CD14-positive monocyte (primary cell): ENCODE data around the gene NECAB3. TPM values are rescaled to one million over a fixed set of nuclear protein-coding genes. Genes with fewer than 3 reads are reported as not detected.

Experiments used
- DNase-seq, 3 donors: peaks; one replicate each; pipeline ENCODE4 v3.0.0-alpha.2; 2011 to 2022
- H2AFZ ChIP-seq: 2 replicates; pipeline ENCODE4 v1.6.0; 2012; ENCODE audit warnings: mild to moderate bottlenecking, low read depth, low read length, inconsistent platforms; ENCODE audit not compliant: insufficient read depth, poor library complexity, severe bottlenecking
- H3K27ac ChIP-seq, 2 donors: 1 replicate in 1 of 2; 2 replicates in 1 of 2; pipeline ENCODE4 v1.5.1; 2012 to 2013; ENCODE audit warnings: low read length in 2 of 2, control low read depth in 1 of 2, inconsistent platforms in 1 of 2, low read depth in 1 of 2, mild to moderate bottlenecking in 1 of 2
- H3K27me3 ChIP-seq, 2 donors: one replicate each; pipeline versions ENCODE4 v1.6.0 to v1.6.1; 2011 to 2013; ENCODE audit warnings: low read length in 2 of 2; ENCODE audit not compliant: control insufficient read depth in 2 of 2, insufficient read depth in 2 of 2
- H3K36me3 ChIP-seq, 2 donors: replicated peaks in 1 of 2; 1 replicate in 1 of 2; 2 replicates in 1 of 2; pipeline versions ENCODE4 v1.5.1 to v1.6.1; 2012 to 2013; ENCODE audit warnings: low read length in 2 of 2, control low read depth in 1 of 2, inconsistent platforms in 1 of 2, mild to moderate bottlenecking in 1 of 2; ENCODE audit not compliant: insufficient read depth in 2 of 2, control insufficient read depth in 1 of 2
- H3K4me1 ChIP-seq, 2 donors: 1 replicate in 1 of 2; 2 replicates in 1 of 2; pipeline versions ENCODE4 v1.5.1 to v1.6.1; 2012 to 2013; ENCODE audit warnings: low read length in 2 of 2, control low read depth in 1 of 2, inconsistent platforms in 1 of 2, mild to moderate bottlenecking in 1 of 2, moderate library complexity in 1 of 2; ENCODE audit not compliant: insufficient read depth in 2 of 2, control insufficient read depth in 1 of 2
- H3K4me2 ChIP-seq: replicated peaks from 2 replicates; pipeline ENCODE3; 2012; ENCODE audit warnings: low read length, moderate library complexity, mild to moderate bottlenecking; ENCODE audit not compliant: poor library complexity, severe bottlenecking; ENCODE audit errors: extremely low read depth
- H3K4me3 ChIP-seq, 3 experiments: fragments of 200-600 bp in 1 of 3; sonication (generic) in 1 of 3; replicated peaks in 1 of 3; 1 replicate in 2 of 3; 2 replicates in 1 of 3; pipeline ENCODE4 v1.5.1; 2011 to 2013; ENCODE audit warnings: low read length in 3 of 3, mild to moderate bottlenecking in 3 of 3, control low read depth in 2 of 3, low read depth in 2 of 3, inconsistent platforms in 1 of 3, moderate library complexity in 1 of 3
- H3K79me2 ChIP-seq: 2 replicates; pipeline ENCODE4 v1.6.0; 2012; ENCODE audit warnings: mild to moderate bottlenecking, control low read depth, inconsistent platforms, low read length, moderate library complexity; ENCODE audit not compliant: insufficient read depth
- H3K9ac ChIP-seq: 2 replicates; pipeline ENCODE4 v1.6.0; 2017; ENCODE audit warnings: low read length, mild to moderate bottlenecking; ENCODE audit not compliant: insufficient read depth, poor library complexity, severe bottlenecking
- H3K9me3 ChIP-seq, 2 donors: replicated peaks in 1 of 2; 1 replicate in 1 of 2; 2 replicates in 1 of 2; pipeline versions ENCODE4 v1.5.1 to v1.6.1; 2012 to 2013; ENCODE audit warnings: low read length in 2 of 2, control low read depth in 1 of 2; ENCODE audit not compliant: control insufficient read depth in 1 of 2, insufficient read depth in 1 of 2
- H4K20me1 ChIP-seq: 2 replicates; pipeline ENCODE4 v1.6.0; 2012; ENCODE audit warnings: mild to moderate bottlenecking, low read length, control low read depth, moderate library complexity; ENCODE audit not compliant: insufficient read depth
- H3K27ac Mint-ChIP-seq, 7 donors: one replicate each; pipeline ENCODE4 v1.8.0; 2020; ENCODE audit warnings: mild to moderate bottlenecking in 7 of 7, mixed read lengths in 7 of 7, moderate library complexity in 6 of 7, inconsistent platforms in 2 of 7
- H3K27me3 Mint-ChIP-seq, 3 donors: one replicate each; pipeline ENCODE4 v1.8.0; 2021 to 2022; ENCODE audit warnings: low read depth in 3 of 3, mild to moderate bottlenecking in 3 of 3, mixed read lengths in 3 of 3, moderate library complexity in 3 of 3, inconsistent platforms in 1 of 3
- H3K36me3 Mint-ChIP-seq, 2 donors: one replicate each; pipeline ENCODE4 v1.8.0; 2020; ENCODE audit warnings: mixed read lengths in 2 of 2, inconsistent platforms in 1 of 2, mild to moderate bottlenecking in 1 of 2
- H3K4me1 Mint-ChIP-seq: one replicate; pipeline ENCODE4 v1.8.0; 2020; ENCODE audit warnings: mild to moderate bottlenecking, mixed read lengths
- H3K4me3 Mint-ChIP-seq, 2 donors: one replicate each; pipeline ENCODE4 v1.8.0; 2020; ENCODE audit warnings: mild to moderate bottlenecking in 2 of 2, mixed read lengths in 2 of 2, moderate library complexity in 1 of 2
- H3K9me3 Mint-ChIP-seq, 7 donors: one replicate each; pipeline ENCODE4 v1.8.0; 2020 to 2022; ENCODE audit warnings: mixed read lengths in 7 of 7, mild to moderate bottlenecking in 6 of 7, moderate library complexity in 6 of 7, inconsistent platforms in 2 of 7
- WGBS: methylation state at CpG from one replicate; pipeline ENCODE4 v1.1.5; 2013; ENCODE audit warnings: missing lambda C conversion rate; ENCODE audit not compliant: insufficient coverage; 5-methylcytosine and 5-hydroxymethylcytosine counted together
- intact Hi-C, 2 donors: fragments of 100-400 bp; cut with micrococcal nuclease; formaldehyde crosslinking; loops; one replicate each; pipeline versions ENCODE4 v1.15.0 to v1.15.1; 2023
- polyA plus RNA-seq, 3 donors: library from polyadenylated mRNA; depleted of rRNA in 1 of 3; unstranded in 2 of 3; stranded (reverse) in 1 of 3; fragments of 300-500 nt in 2 of 3; fragments of >200 nt in 1 of 3; fragmentation: Illumina TruSeq in 2 of 3; gene quantifications; 1 replicate in 2 of 3; 2 replicates in 1 of 3; pipeline ENCODE4 v1.2.3, GENCODE V29; 2012 to 2021
- TF ChIP-seq, protein P1 (sequence below): fragments of 200-600 bp; IDR thresholded peaks from one replicate; pipeline ENCODE4 v1.8.0; 2022; ENCODE audit warnings: antibody characterized with exemption, mild to moderate bottlenecking

The NECAB3 gene
- polyA plus RNA-seq, 3 donors = 1.3 to 12.8 (median 1.8) TPM

DNA sequence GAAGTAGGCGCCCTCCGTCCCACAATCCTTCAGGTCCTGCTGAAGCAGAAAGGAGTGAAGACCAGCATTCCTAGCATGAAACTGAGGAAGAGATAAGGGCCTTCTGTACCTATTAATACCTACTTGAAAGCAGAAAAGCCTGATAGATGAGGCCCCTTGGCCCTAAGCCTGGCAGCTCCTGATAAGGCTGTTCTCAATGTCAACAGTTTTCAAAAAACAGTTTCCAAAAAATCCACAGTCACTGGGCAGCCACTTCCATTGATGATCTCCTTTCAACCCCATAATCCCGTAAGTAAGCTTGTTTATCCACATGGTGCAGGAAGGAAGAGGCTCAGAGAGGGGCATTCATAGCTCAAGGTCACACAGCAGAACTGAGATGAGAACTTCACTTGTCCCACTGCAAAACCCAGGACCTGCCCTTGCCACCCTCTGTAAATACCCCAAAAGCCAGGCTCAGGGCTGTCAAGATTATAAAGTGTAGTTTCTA, 14.8 kb upstream of the NECAB3 start:
- Histone ChIP-seq H2AFZ (no peak overlapping the region), H3K9ac (no peak overlapping the region), H3K4me3 (no peak overlapping the region), H4K20me1 (no peaks in the 10 kb centered on the region), H3K27ac (no peak overlapping the region), H3K4me1 (peaks cover 30 to 50% of the 10 kb centered on the region in 2 donors), H3K9me3 (no peaks in the 10 kb centered on the region), H3K36me3 (no peaks in the 10 kb centered on the region), H3K27me3 (no peaks in the 10 kb centered on the region), H3K79me2 (peaks cover 18% of the 10 kb centered on the region), H3K4me2 (no peak overlapping the region)
- WGBS = no CpG with 5 or more reads among the region's 3 CpGs
- no peaks in the 10 kb centered on the region for H3K9me3 Mint-ChIP-seq
- no peak overlapping the region for H3K27ac Mint-ChIP-seq
- no peak overlapping the region for H3K4me3 Mint-ChIP-seq
- no peaks in the 10 kb centered on the region for H3K36me3 Mint-ChIP-seq
- peaks cover 50% of the 10 kb centered on the region for H3K4me1 Mint-ChIP-seq
- TF ChIP-seq, protein P1, sequence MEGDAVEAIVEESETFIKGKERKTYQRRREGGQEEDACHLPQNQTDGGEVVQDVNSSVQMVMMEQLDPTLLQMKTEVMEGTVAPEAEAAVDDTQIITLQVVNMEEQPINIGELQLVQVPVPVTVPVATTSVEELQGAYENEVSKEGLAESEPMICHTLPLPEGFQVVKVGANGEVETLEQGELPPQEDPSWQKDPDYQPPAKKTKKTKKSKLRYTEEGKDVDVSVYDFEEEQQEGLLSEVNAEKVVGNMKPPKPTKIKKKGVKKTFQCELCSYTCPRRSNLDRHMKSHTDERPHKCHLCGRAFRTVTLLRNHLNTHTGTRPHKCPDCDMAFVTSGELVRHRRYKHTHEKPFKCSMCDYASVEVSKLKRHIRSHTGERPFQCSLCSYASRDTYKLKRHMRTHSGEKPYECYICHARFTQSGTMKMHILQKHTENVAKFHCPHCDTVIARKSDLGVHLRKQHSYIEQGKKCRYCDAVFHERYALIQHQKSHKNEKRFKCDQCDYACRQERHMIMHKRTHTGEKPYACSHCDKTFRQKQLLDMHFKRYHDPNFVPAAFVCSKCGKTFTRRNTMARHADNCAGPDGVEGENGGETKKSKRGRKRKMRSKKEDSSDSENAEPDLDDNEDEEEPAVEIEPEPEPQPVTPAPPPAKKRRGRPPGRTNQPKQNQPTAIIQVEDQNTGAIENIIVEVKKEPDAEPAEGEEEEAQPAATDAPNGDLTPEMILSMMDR = no peak
- intact Hi-C loops = loop anchor here (5.0 to 10.0 kb wide), 2 partner anchors 33 to 46 kb away; partner anchors contain the start of genes PXMP4 (in 1 of the 2) and ZNF341 (in 1 of the 2)
- no peak for DNase-seq
- H3K27me3 Mint-ChIP-seq = no peaks in the 10 kb centered on the region

DNA sequence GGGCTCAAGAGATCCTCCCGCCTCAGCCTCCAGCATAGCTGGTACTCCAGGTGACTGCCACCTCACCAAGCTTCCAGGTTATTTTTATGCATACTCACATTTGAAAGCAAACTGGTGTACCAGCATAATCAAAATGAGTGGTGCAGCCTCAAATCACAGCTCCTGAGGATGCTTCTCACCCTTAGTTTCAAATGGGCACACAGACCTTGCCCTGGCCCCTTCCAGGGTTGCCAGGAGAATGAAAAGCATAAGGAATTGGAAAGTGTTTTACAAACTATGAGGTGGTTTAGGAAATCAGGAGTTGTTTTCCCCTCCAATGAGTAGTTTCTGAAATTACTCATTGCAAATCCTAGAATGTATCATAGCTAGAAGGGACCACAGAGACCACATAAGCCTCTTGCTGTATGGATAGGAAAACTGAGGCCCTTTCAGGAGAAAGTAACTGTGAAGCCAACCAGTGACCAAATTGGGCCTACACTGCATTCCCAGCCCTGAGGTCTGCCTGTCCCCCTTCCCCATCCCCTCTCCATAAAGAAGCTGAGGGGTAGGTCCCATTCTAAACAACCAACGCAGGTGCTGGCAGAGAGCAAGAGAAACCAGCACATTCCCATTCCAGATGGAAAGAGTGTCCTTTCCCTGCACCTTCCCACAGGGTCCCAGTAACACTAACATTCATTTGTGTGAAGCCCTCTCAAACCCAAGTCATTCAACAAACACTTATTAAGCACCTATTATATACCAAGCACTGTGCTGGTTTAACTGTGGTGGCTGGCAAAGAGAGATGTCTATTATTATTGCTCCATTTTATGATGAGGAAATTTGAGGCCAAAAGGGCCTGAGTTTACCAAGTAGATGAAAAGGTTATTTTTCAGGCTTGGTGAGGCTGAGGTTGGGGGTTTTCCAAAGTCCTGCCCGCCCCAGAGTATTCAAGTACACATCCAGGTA, 14.0 kb upstream of the NECAB3 start:
- no peaks in the 10 kb centered on the region for H3K27me3 Mint-ChIP-seq
- Histone ChIP-seq H3K4me1 (peaks cover 30 to 50% of the 10 kb centered on the region in 2 donors), H3K27ac (no peak overlapping the region), H4K20me1 (no peaks in the 10 kb centered on the region), H3K27me3 (no peaks in the 10 kb centered on the region), H3K4me3 (no peak overlapping the region), H3K36me3 (no peaks in the 10 kb centered on the region), H3K4me2 (no peak overlapping the region), H2AFZ (no peak overlapping the region), H3K9ac (no peak overlapping the region), H3K9me3 (no peaks in the 10 kb centered on the region), H3K79me2 (peaks cover 24% of the 10 kb centered on the region)
- no peak for DNase-seq
- 100% methylated on average over 1 of the region's 3 CpGs for WGBS
- TF ChIP-seq, protein P1 = no peak
- H3K36me3 Mint-ChIP-seq = no peaks in the 10 kb centered on the region
- no peaks in the 10 kb centered on the region for H3K9me3 Mint-ChIP-seq
- peak overlapping the region in 2 of 7 donors; percentile 45 to 72 for H3K27ac Mint-ChIP-seq
- peaks cover 50% of the 10 kb centered on the region for H3K4me1 Mint-ChIP-seq
- intact Hi-C loops = loop anchor here (5.0 to 10.0 kb wide), 2 partner anchors 34 to 47 kb away; partner anchors contain the start of genes PXMP4 (in 1 of the 2) and ZNF341 (in 1 of the 2)
- H3K4me3 Mint-ChIP-seq = no peak overlapping the region
